Body of pancreas (tissue), 4 donors: Measurements from ENCODE around the gene NDUFA11. TPM values are rescaled to one million over a fixed set of nuclear protein-coding genes. Genes with fewer than 3 reads are reported as not detected.

Experiments used
- ATAC-seq: fragments of 150-250 bp; one replicate; pipeline ENCODE4 v1.9.1; 2016
- DNase-seq, 4 donors: peaks; one replicate each; pipeline ENCODE4 v3.0.0-alpha.2; 2019
- H3K27ac ChIP-seq, 4 donors: fragments of 200-600 bp; sonication (generic); 1 replicate in 3 of 4; 2 replicates in 1 of 4; pipeline versions ENCODE4 v1.5.1 to v1.6.1; 2016 to 2019; ENCODE audit warnings: mild to moderate bottlenecking in 1 of 4, mixed read lengths in 1 of 4, moderate library complexity in 1 of 4
- H3K27me3 ChIP-seq, 2 donors: fragments of 200-600 bp; sonication (generic); one replicate each; pipeline ENCODE4 v1.6.0; 2016; ENCODE audit warnings: mild to moderate bottlenecking in 1 of 2
- H3K36me3 ChIP-seq, 2 donors: fragments of 200-600 bp; sonication (generic); replicated peaks in 1 of 2; 2 replicates each; pipeline ENCODE4 v1.5.1; 2016; ENCODE audit warnings: low read depth in 2 of 2; ENCODE audit not compliant: insufficient read depth in 1 of 2
- H3K4me1 ChIP-seq: fragments of 200-600 bp; sonication (generic); one replicate; pipeline ENCODE4 v1.6.0; 2016
- H3K4me3 ChIP-seq, 2 donors: fragments of 200-600 bp; sonication (generic); 1 replicate in 1 of 2; 2 replicates in 1 of 2; pipeline ENCODE4 v1.5.1; 2016 to 2019
- H3K9me3 ChIP-seq, 3 donors: fragments of 200-600 bp; sonication (generic); 1 replicate in 2 of 3; 2 replicates in 1 of 3; pipeline ENCODE4 v1.5.1; 2016
- POLR2A ChIP-seq, 3 donors: fragments of 450-650 bp; IDR thresholded peaks; one replicate each; pipeline ENCODE4 v1.6.1; 2016; ENCODE audit warnings: antibody characterized with exemption in 3 of 3, mild to moderate bottlenecking in 2 of 3
- WGBS, 2 donors: methylation state at CpG; one replicate each; pipeline ENCODE4 v1.1.5; 2017; 5-methylcytosine and 5-hydroxymethylcytosine counted together
- intact Hi-C: fragments of 100-400 bp; cut with DNase I; formaldehyde crosslinking; loops from one replicate; pipeline ENCODE4 v1.15.1; 2023
- total RNA-seq, 2 donors: library from RNA; depleted of rRNA; stranded (reverse); fragments of >200 nt; gene quantifications; one replicate each; pipeline ENCODE4 v1.1.0, GENCODE V29; 2016
- TF ChIP-seq, protein P1 (sequence below), 7 experiments: fragments of 450-650 bp in 4 of 7; fragments of 200-600 bp in 3 of 7; sonication (generic) in 3 of 7; IDR thresholded peaks; one replicate each; pipeline ENCODE4 v1.5.1; 2016 to 2019; ENCODE audit warnings: antibody characterized with exemption in 7 of 7

The NDUFA11 gene
- total RNA-seq, 2 donors from 2014 or later = 31.6 to 79.1 TPM

DNA sequence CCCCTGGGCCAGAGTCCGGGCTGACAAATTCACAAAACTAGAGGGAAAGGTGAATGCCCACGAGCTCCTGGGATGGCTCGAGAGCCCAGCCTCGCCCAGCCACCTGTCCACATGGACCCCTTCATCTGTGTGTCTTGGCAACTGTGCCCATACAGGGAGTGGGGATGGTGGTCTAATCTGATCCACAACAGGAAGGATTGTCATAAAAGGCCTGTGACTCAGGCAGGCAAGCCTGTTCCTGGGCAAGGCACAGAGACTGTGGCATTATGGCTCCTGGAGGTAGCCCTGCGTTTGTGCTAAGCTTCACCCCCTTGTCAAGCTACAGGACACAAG lies 30.4 kb upstream of the NDUFA11 start:
- ATAC-seq = no peak
- Histone ChIP-seq H3K4me3 (no peak overlapping the region), H3K36me3 (peaks cover 6 to 14% of the 10 kb centered on the region in 2 donors), H3K4me1 (peaks cover 21% of the 10 kb centered on the region), H3K27me3 (no peaks in the 10 kb centered on the region), H3K27ac (no peak overlapping the region), H3K9me3 (no peaks in the 10 kb centered on the region)
- TF ChIP-seq POLR2A (IDR thresholded peaks at IDR 0.05) = no peak
- TF ChIP-seq, protein P1, sequence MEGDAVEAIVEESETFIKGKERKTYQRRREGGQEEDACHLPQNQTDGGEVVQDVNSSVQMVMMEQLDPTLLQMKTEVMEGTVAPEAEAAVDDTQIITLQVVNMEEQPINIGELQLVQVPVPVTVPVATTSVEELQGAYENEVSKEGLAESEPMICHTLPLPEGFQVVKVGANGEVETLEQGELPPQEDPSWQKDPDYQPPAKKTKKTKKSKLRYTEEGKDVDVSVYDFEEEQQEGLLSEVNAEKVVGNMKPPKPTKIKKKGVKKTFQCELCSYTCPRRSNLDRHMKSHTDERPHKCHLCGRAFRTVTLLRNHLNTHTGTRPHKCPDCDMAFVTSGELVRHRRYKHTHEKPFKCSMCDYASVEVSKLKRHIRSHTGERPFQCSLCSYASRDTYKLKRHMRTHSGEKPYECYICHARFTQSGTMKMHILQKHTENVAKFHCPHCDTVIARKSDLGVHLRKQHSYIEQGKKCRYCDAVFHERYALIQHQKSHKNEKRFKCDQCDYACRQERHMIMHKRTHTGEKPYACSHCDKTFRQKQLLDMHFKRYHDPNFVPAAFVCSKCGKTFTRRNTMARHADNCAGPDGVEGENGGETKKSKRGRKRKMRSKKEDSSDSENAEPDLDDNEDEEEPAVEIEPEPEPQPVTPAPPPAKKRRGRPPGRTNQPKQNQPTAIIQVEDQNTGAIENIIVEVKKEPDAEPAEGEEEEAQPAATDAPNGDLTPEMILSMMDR (IDR thresholded peaks at IDR 0.05) = no peak
- no peak for DNase-seq
- intact Hi-C loops = no loop called here
- 40 to 66% methylated on average over 1 to 5 of the region's 5 CpGs for WGBS, 2 donors

DNA sequence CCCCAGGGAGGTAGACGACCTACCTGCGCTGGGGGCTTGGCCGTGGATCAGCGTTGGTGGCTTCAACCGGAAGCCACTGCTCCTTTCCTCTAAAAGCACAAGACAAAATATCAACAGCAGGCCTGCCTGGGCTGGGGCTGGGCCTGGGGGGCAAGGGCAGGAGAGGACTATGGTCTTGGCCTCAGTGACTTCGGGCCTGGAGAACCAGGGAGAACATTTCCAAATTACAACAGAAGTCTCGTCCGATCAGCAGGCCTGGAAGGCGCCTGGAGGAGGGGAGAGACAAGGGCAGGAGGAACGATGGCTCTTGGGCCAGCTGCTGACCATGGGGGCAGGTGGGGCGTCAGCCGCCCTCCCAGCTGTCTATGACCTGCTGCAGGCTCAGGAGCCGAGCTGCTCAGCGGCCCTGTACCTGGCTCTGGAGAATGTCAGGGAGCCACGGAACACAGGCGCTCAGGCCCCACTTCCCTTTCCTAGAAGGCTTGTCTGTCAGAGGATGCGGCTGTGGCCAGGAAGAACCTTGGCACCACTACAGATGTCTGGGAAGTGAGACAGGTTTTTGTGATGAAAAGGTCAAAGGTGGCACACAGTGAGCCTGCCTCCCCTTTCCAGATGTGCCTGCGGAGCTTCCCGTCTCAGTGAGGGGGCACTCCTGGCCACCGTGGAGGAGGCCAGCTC lies 29.9 kb upstream of the NDUFA11 start:
- 88 to 89% methylated on average over 9 to 20 of the region's 20 CpGs for WGBS, 2 donors
- Histone ChIP-seq H3K9me3 (no peaks in the 10 kb centered on the region), H3K4me3 (no peak overlapping the region), H3K27ac (no peak overlapping the region), H3K36me3 (peaks cover 6 to 18% of the 10 kb centered on the region in 2 donors), H3K4me1 (peaks cover 21% of the 10 kb centered on the region), H3K27me3 (no peaks in the 10 kb centered on the region)
- TF ChIP-seq, protein P1 (IDR thresholded peaks at IDR 0.05) = no peak
- no peak for TF ChIP-seq POLR2A (IDR thresholded peaks at IDR 0.05)
- DNase-seq = no peak
- ATAC-seq = no peak
- intact Hi-C loops = no loop called here

DNA sequence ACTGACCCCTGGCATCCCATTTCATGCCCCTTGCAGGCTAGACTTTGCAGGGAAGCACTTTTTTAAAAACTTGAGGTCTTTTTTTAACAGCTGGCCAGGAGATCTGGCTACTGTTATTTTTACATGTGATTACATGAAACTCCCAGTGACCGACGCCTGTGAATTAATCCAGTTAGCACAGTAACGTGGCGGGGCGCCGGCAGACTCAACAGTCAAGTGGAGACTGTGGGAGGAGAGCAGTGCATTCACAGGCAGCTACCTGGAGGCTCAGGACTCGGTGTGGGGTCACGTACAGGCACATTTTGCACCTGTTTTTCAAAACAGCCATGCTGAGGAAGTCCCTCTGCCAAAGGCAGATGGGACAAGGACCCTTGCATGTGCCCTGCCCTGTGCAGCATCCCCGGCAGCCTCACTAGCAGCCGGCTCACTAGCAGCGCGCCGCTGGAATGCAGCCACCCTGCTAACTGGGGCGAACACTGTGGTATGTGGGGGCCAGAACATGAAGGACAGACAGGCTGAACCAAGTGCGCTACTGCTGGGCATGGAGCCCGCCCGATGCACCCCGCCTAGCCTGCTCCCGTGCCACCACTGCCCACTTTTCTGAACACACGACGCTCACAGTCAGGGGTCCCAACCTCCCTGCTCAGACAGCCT lies 29.1 kb upstream of the NDUFA11 start:
- Histone ChIP-seq H3K27me3 (no peaks in the 10 kb centered on the region), H3K4me1 (peaks cover 21% of the 10 kb centered on the region), H3K4me3 (no peak overlapping the region), H3K36me3 (peaks cover 6 to 25% of the 10 kb centered on the region in 2 donors), H3K9me3 (no peaks in the 10 kb centered on the region), H3K27ac (no peak overlapping the region)
- TF ChIP-seq, protein P1 (IDR thresholded peaks at IDR 0.05) = no peak
- TF ChIP-seq POLR2A (IDR thresholded peaks at IDR 0.05) = no peak
- intact Hi-C loops = no loop called here
- ATAC-seq = no peak
- DNase-seq = no peak
- 92% methylated on average over 14 to 21 of the region's 21 CpGs for WGBS, 2 donors

DNA sequence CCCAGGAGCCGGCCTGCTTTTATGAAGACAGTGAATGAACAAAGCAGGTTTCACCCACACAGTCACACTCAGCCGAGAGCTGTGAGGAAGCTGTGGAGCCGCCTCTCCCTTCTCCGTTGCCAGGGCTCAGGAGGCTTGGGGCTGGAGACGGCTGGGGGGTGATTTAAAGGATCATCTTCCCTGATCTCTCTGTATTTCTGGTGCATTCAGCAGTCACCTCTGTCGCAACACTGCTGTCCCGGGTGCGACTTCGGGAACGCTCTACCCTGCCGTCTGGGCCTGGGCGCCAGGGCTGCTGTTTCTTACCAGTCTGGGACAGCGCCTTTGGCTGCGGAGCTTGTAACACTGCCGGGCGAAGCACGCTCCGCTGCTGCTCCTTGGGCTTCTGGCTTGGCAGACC lies 28.6 kb upstream of the NDUFA11 start:
- intact Hi-C loops = no loop called here
- DNase-seq = no peak

More for the DNA sequence above, 28.6 kb upstream of the NDUFA11 start:
- WGBS, 2 donors = 91 to 93% methylated on average over 5 to 17 of the region's 18 CpGs
- ATAC-seq = no peak
- no peaks in the 10 kb centered on the region for H3K9me3 ChIP-seq
- peaks cover 18% of the 10 kb centered on the region for H3K4me1 ChIP-seq
- TF ChIP-seq, protein P1 (IDR thresholded peaks at IDR 0.05) = no peak
- TF ChIP-seq POLR2A (IDR thresholded peaks at IDR 0.05) = no peak
- H3K27ac ChIP-seq = no peak overlapping the region
- no peak overlapping the region for H3K4me3 ChIP-seq
- no peaks in the 10 kb centered on the region for H3K27me3 ChIP-seq
- peaks cover 6 to 31% of the 10 kb centered on the region in 2 donors for H3K36me3 ChIP-seq
